Cardiac fibroblast (primary cell): ENCODE data around the gene CA10.

Experiments used
- DNase-seq, 2 donors: peaks; one replicate each; pipeline versions ENCODE4 v3.0.0 to v3.0.0-alpha.2; 2010; ENCODE audit warnings: low read depth in 2 of 2
- H3K4me3 ChIP-seq, 2 donors: replicated peaks in 1 of 2; 1 replicate in 1 of 2; 2 replicates in 1 of 2; pipeline ENCODE4 v1.5.1; 2011; ENCODE audit warnings: low read depth in 2 of 2, low read length in 2 of 2, mild to moderate bottlenecking in 2 of 2, moderate library complexity in 1 of 2
- CTCF ChIP-seq: IDR thresholded peaks from one replicate; pipeline ENCODE4 v1.5.1; 2011; ENCODE audit warnings: low read depth, mild to moderate bottlenecking, low read length, inconsistent platforms

Gene CA10

GRCh38 chr17:51692917-51693316 is 465.6 kb downstream of the CA10 start:
- H3K4me3 ChIP-seq = no peak overlapping the region
- DNase-seq = no peak
- TF ChIP-seq CTCF = no peak

GRCh38 chr17:51687887-51688286 is 470.6 kb downstream of the CA10 start:
- no peak overlapping the region for H3K4me3 ChIP-seq
- DNase-seq = no peak
- TF ChIP-seq CTCF = no peak

GRCh38 chr17:51685287-51685909 is 473.1 kb downstream of the CA10 start:
- no peak for DNase-seq
- no peak overlapping the region for H3K4me3 ChIP-seq
- no peak for TF ChIP-seq CTCF

GRCh38 chr17:51684214-51684613 is 474.3 kb downstream of the CA10 start:
- H3K4me3 ChIP-seq = no peak overlapping the region
- no peak for DNase-seq
- no peak for TF ChIP-seq CTCF

- no peak for TF ChIP-seq CTCF
Measured at GRCh38 chr17:51683291-51683690, 475.2 kb downstream of the CA10 start.

GRCh38 chr17:51682115-51682514 is 476.4 kb downstream of the CA10 start:
- TF ChIP-seq CTCF = no peak
- DNase-seq = no peak
- no peak overlapping the region for H3K4me3 ChIP-seq

More at GRCh38 chr17:51683291-51683690, 475.2 kb downstream of the CA10 start:
- no peak overlapping the region for H3K4me3 ChIP-seq
- no peak for DNase-seq

- no peak overlapping the region for H3K4me3 ChIP-seq
- no peak for DNase-seq
- no peak for TF ChIP-seq CTCF
Measured at GRCh38 chr17:51677875-51678274, 480.6 kb downstream of the CA10 start.
